GM19099 (cell line): ENCODE measurements around the gene DENND6A.

Experiments
- POLR2A ChIP-seq: IDR thresholded peaks from 3 replicates; pipeline ENCODE4 v1.6.1; 2011; ENCODE audit warnings: low read depth; ENCODE audit not compliant: insufficient read length; ENCODE audit errors: extremely low read depth

The DENND6A gene

DNA sequence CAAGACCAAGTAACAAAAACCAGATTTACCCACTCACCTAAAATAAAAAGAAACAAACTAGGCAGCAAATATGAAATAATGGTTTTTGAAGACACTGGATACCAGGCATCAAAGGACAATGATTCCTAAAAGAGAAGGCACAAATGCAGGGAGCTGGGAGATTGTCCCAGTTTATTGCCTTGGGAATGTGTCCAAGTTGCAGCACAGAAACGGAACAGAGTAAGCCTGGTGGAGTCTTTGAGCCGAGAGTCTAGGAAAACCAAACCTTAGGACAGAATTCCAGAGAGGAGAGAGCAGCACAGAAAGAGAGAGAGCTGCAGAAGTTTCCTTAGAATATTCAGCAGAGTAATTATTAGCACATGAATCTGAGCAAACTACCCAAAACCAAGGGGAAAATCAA lies 87.9 kb downstream of the DENND6A start:
- no peak for TF ChIP-seq POLR2A

GRCh38 chr3:57600195-57600594 lies 92.7 kb downstream of the DENND6A start:
- TF ChIP-seq POLR2A = no peak

- no peak for TF ChIP-seq POLR2A
Measured at GRCh38 chr3:57598765-57599360, 94.0 kb downstream of the DENND6A start.

GRCh38 chr3:57597127-57597923 lies 95.6 kb downstream of the DENND6A start, which contains the start of gene ARF4:
Gene ARF4, minus strand, starts transcription at chr3:57597344. Its CDS starts 204 bp downstream, at chr3:57597140.
- peak; percentile 97 for TF ChIP-seq POLR2A

GRCh38 chr3:57596495-57597126 lies 96.3 kb downstream of the DENND6A start:
- TF ChIP-seq POLR2A = no peak

- TF ChIP-seq POLR2A = no peak
Measured at GRCh38 chr3:57594576-57594975, 98.3 kb downstream of the DENND6A start.

DNA sequence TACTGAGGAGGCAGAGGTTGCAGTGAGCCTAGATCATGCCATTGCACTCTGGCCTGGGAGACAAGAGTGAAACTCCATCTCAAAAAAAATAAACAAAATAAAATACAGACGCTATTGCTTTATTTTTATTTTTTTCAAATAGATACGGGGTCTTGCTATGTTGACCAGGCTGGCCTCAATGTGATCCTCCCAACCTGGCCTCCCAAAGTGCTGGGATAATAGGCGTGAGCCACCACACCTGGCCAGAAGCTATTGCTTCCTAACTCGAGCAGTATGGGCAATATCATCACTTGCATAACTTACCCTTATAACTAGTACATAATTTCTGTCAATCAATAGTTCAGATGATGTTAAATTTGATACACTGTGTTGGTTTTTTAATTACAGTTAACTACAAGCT lies 98.7 kb downstream of the DENND6A start:
- no peak for TF ChIP-seq POLR2A

DNA sequence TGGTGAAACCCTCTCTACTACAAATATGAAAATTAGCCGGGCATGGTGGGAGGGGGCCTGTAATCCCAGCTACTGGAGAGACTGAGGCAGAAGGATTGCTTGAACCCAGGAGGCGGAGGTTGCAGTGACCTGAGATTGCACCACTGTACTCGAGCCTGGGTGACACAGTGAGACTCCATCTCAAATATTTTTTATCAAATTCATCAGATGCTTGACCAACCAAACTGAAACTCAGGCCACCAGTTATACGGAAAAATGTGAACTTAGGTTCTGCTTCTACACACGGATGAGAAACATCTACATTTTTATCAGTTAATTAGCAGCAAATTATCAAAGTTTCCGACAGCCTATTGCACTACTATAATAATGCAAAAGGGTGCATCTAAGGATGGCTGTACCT lies 100.6 kb downstream of the DENND6A start:
- no peak for TF ChIP-seq POLR2A

- TF ChIP-seq POLR2A = no peak
Measured at GRCh38 chr3:57587905-57588304, 105.0 kb downstream of the DENND6A start.

GRCh38 chr3:57586778-57587177 lies 106.1 kb downstream of the DENND6A start:
- no peak for TF ChIP-seq POLR2A

- TF ChIP-seq POLR2A = no peak
Measured at GRCh38 chr3:57583544-57583943, 109.3 kb downstream of the DENND6A start.

GRCh38 chr3:57582474-57583168 lies 110.3 kb downstream of the DENND6A start:
- TF ChIP-seq POLR2A = no peak

DNA sequence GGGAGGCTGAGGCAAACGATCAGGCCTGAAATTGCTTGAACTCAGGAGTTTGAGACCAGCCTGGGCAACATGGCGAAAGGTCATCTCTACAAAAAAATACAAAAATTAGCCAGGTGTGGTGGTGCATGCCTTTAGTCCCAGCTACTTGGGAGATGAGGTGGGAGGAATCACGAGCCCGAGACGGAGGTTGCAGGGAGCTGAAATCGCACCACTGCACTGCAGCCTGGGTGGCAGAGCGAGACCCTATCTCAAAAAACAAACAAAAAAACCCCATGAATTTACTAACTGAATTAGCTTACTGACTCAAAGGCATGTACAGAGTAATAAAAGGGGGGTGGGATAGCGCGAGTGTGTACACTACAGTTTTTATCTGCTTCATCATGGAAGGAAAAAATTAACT lies 115.1 kb downstream of the DENND6A start:
- no peak for TF ChIP-seq POLR2A

- TF ChIP-seq POLR2A = no peak
Measured at GRCh38 chr3:57575966-57576626, 116.8 kb downstream of the DENND6A start.
